IPS DF 4.7 (cell line): ENCODE measurements around the gene AFF2.
"Not testable (repeated sequence)": the region's sequence is repeated elsewhere in the genome, so short reads cannot be mapped to it uniquely, and the experiment has no call there.

Experiments
- DNase-seq: peaks from one replicate; pipeline ENCODE4 v3.0.0-alpha.2; 2013; ENCODE audit warnings: low spot score; ENCODE audit errors: extremely low read depth

The AFF2 gene

GRCh38 chrX:148633218-148633908 lies 132.9 kb downstream of the AFF2 start:
- no peak for DNase-seq

- DNase-seq: no peak
Observed at GRCh38 chrX:148634591-148634990, 134.2 kb downstream of the AFF2 start.

DNA sequence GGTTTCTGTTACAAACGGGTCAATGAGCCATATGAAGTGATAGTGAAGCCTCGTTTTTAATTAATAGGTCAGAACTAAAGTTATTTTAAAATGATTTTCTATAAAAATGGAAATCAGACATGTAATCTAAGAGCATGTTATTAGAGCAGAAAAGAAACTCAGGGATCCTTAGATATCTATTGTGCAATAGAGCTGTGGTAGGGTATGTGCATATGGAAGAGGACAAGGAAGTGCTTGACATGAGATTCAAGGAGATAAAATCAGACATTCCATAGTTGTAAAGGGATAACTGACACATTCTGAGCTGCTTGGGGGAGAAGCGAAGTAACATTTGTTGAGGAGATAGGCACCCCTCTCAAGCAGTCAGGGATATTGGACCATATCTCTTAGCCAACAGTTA lies 143.0 kb downstream of the AFF2 start:
- no peak for DNase-seq

GRCh38 chrX:148647651-148648050 lies 147.2 kb downstream of the AFF2 start:
- DNase-seq: no peak

DNA sequence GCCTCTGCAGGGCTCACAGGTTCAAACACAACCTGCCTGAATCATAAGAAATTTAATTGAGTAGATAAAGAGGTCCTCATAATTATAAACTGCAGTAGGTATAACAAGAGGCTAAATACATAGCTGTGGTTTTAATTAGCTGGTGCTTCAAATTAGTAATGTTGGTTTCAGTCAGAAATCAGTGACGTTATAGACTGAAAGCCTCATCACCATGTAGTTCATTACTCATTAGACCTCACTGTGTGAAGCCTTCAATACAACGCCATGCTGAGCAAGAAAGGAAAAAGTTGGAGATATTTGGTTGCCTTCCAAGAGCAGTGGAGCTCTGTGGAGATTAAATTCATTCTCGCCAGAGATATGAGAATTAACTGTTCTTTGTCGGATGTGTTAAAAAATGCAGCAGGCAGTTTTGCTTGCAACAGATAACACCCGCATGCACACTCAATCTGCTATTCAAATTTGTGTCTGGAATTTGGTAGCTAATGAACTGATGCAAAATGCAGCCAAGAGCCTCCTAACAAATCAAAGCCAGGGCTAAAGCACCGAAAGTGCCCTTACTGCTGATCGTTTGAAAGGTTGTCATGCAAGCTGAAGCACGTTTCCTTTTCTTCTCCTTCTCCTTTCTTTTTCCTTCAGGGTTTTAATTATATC lies 148.9 kb downstream of the AFF2 start:
- DNase-seq: no peak

DNA sequence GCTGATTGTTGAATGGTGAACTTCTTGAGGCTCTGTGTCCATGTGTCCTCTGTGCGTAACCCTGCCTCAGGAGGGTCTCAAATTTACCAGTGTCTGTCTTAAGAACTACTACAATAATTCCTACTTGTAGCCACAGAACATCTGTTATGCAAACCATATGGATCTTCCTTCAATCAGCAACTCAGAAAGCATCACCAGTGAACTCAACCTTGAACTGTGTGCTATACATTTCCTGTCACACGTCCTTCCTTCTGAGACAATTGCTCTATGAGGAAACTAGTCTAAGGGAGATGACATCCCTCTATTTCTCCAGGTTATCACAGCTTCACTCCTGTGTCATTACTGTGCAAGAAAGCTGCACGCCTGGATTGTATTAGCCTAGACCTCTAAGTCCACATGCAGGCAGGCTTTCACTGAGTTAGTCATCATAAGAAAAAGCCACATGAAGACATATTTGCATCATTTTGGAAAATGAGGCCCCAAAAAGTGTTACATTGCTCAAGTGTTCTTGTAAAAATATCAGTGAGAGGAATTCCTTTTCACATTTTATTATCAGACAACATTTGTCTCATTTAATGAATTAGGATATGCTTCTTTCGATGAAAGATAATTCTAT lies 157.8 kb downstream of the AFF2 start:
- no peak for DNase-seq

DNA sequence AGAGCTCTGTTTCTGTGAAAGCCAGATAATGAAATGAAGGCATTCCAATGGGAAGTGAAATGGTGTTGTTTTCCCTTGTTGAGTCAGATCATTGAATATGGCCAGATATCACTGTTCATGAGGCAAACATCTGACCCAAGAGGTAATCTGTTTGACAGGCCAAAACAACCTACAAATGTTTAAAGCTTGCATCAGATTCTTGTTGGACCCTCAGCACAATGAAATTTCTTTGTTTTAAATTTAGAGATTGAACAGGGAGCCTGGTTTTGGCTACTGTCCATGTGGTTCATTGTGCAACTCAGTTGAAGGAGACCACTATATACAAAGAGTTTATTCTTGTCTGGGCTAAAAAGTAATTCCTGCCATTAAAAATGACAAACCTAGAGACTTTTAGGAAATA lies 159.1 kb downstream of the AFF2 start:
- no peak for DNase-seq

DNA sequence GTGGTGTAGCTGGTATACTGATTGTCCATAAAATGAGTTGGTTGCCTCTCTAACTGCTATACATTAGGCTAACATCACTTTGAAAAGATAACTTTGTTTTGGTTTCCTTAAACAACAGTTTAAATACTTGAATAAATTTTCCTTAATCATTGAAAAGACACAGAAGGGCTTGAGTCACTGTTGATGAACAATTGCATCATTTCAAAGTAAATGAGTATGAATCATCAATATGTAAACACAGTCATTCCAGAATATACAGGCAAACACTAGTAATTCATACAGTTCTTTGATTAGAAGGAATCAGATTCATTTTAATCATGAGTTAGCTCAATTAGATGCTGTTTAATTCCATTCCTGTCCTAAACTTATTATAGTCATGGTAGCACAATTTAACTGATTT lies 160.6 kb downstream of the AFF2 start:
- no peak for DNase-seq

- DNase-seq: no peak
Observed at GRCh38 chrX:148662014-148662413, 161.6 kb downstream of the AFF2 start.

DNA sequence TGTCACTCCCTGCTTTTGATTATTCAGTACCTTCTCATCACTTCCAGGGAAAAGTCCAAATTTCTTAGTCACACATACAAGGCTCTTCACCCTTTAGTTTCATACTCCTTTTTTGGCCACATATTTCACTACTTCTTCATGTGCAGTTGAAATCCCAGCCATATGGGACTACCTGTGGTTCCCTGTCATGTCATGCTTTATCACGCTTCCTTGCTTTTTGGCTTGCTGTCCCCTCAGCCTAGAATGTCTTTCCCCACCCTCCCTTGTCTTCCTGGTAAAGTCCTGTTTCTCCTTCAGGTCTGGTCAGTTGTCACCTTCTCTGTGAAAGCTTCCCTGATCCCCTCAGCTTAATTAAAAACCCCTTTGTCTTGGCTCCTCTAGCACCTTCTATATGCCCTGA lies 163.8 kb downstream of the AFF2 start:
- no peak for DNase-seq

- DNase-seq: no peak
Observed at GRCh38 chrX:148664995-148665394, 164.6 kb downstream of the AFF2 start.

DNA sequence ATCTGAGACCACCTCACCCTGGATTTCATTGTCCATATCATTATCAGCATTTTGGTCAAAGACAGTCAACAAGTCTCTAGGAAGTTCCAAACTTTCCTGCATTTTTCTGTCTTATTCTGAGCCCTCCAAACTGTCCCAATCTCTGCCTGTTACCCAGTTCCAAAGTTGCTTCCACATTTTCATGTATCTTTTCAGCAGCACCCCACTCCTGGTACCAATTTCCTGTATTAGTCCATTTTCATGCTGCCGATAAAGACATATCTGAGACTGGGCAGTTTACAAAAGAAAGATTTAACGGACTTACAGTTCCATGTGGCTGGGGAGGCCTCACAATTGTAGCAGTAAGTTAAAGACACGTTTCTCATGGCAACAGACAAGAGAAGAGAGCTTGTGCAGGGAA lies 168.8 kb downstream of the AFF2 start:
- DNase-seq: not testable (repeated sequence)

DNA sequence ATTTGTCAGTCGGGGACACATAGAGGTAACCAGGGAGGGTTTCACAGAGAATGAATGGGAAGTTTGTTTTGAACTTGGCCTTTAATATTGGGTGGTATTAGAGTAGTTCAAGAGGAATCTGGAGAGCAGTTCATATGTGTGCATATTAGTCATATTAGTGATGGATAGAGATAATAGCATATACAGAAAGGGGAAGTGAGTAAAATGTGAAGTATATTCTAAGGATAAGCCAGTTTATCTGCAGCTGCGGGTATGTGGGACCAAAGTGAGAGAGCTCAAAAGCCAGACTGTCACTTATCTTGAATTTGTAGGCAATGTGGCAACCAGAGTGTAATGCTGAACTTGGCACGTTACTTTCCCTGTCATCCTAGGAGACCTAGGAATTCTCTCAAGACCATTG lies 169.9 kb downstream of the AFF2 start:
- no peak for DNase-seq

- no peak for DNase-seq
Observed at GRCh38 chrX:148672517-148672916, 172.1 kb downstream of the AFF2 start.

DNA sequence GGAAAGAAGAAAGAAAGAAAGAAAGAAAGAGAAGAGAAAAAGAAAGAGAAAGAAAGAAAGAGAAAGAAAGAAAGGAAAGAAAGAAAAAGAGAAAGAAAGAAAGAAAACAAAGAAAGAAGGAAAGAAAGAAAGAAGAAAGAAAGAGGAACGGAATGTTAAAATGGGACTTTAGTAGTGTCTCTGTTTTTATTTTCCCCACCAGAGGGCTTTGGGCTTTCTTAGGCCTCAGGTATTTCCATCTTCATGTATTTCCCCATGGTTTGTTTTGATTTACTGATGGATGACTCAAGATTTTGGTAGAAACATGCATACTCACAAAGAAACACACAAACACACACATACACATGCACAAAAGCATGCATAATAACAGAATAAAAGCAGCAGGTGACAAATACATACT lies 181.2 kb downstream of the AFF2 start:
- DNase-seq: no peak

- DNase-seq: no peak
Observed at GRCh38 chrX:148682206-148682605, 181.8 kb downstream of the AFF2 start.

DNA sequence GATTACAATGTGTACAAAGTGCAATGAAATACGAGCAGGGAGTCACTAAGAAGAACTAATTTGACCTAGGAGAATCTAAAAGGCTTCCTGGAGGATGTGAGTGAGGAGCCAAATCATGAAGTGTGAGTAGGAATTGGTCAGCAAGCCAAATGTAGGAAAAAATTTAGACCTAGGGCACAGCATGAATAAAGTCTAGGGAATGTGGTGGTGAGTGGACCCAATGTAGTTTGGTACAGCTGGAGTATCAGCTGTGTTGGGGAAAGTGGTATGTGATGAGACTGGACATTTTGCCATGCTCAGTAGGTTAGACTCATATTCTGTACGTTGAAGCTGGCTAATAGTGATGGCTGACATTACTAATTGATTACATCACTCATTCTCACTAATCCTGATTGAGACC lies 191.0 kb downstream of the AFF2 start:
- DNase-seq: no peak

DNA sequence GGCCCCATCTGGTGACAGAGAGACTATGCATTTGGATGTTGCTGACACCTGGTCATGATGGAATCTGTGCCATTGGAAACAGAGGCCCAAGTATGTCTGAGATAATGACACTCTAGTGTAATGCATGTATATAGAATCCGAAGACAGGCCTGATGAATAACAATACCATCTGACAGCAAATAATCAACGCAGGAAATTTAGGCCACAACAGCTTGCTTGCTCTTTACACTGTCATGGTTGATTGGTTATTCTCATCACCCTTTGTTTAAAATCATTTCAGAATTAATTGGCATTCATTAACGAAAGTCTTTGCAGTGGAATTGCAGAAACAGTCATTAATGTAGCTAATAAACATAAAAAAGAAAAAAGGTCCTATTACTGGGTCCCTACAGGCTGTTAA lies 194.8 kb downstream of the AFF2 start:
- DNase-seq: no peak

DNA sequence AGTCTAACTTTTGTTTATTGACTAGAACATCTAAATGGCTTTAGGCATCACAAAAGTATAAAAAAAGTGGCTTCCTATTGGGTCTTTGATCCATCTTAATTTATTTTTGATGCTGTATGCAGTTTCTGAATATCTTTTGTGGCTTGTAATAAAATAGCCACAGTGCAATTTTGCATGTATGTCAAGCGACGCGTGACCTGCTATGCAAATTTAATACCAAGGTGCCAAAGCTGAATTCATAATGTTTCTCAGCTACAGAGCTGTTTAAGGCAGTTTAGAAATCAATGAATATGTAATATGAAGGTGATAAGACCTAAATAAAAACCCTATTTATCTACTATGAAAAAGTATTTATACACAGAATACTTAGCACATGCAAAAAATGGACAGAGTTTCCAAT lies 197.8 kb downstream of the AFF2 start:
- DNase-seq: no peak

DNA sequence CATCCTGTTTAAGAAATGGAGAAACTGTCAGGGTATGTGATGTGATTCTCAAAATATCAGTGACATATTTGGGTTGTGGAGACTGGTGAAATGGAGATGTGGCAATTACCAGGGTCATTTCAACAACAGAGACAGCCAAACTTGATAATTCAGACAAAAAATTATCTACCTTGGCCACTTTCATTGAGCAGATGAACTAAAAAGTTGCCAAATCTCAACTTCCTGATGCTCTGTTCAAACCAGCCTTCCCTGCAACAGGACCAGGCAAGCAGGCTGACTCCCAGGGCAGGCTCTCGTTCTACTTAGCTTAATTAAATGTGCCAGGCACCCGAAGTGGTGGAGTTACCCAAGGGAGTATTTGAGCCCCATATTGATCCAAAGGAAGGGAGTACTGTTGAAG lies 199.6 kb downstream of the AFF2 start:
- DNase-seq: no peak

GRCh38 chrX:148713981-148714380 lies 213.6 kb downstream of the AFF2 start:
- DNase-seq: no peak

- no peak for DNase-seq
Observed at GRCh38 chrX:148715361-148715760, 214.9 kb downstream of the AFF2 start.

GRCh38 chrX:148722966-148723365 lies 222.5 kb downstream of the AFF2 start:
- DNase-seq: no peak
